Tongue (tissue), 2 donors: ENCODE results near the gene GNA12. TPM values are rescaled to one million over a fixed set of nuclear protein-coding genes. Genes with fewer than 3 reads are reported as not detected.

ENCODE experiments used
- DNase-seq: peaks from one replicate; pipeline ENCODE4 v3.0.0-alpha.2; 2015
- total RNA-seq: library from RNA; depleted of rRNA; stranded (reverse); fragments of >200 nt; gene quantifications from one replicate; pipeline ENCODE4 v1.2.3, GENCODE V29; 2014

GNA12 gene
- total RNA-seq, 1 donor from 2014 or later, result 20.3 TPM

GRCh38 chr7:2802504-2803341 is 41.4 kb downstream of the GNA12 start:
- DNase-seq, result peak; percentile 73

GRCh38 chr7:2802101-2802500 is 42.0 kb downstream of the GNA12 start:
- no peak for DNase-seq

GRCh38 chr7:2800931-2801688 is 43.0 kb downstream of the GNA12 start:
- DNase-seq, result peak; percentile 59

- no peak for DNase-seq
Observed at GRCh38 chr7:2800220-2800930, 43.7 kb downstream of the GNA12 start.

- DNase-seq, result no peak
Observed at GRCh38 chr7:2799253-2799652, 44.9 kb downstream of the GNA12 start.

GRCh38 chr7:2798669-2799068 is 45.4 kb downstream of the GNA12 start:
- DNase-seq, result no peak

GRCh38 chr7:2796358-2797352 is 47.5 kb downstream of the GNA12 start:
- DNase-seq, result no peak

GRCh38 chr7:2795906-2796305 is 48.2 kb downstream of the GNA12 start:
- no peak for DNase-seq

GRCh38 chr7:2794836-2795636 is 49.1 kb downstream of the GNA12 start:
- no peak for DNase-seq

GRCh38 chr7:2792856-2793487 is 51.1 kb downstream of the GNA12 start:
- no peak for DNase-seq

GRCh38 chr7:2792235-2792634 is 51.9 kb downstream of the GNA12 start:
- DNase-seq, result no peak

GRCh38 chr7:2791390-2791789 is 52.7 kb downstream of the GNA12 start:
- DNase-seq, result no peak

GRCh38 chr7:2787251-2787951 is 56.7 kb downstream of the GNA12 start:
- no peak for DNase-seq

- no peak for DNase-seq
Observed at GRCh38 chr7:2786607-2787116, 57.4 kb downstream of the GNA12 start.

- DNase-seq, result no peak
Observed at GRCh38 chr7:2785071-2785500, 59.0 kb downstream of the GNA12 start.

GRCh38 chr7:2782565-2782964 is 61.5 kb downstream of the GNA12 start:
- no peak for DNase-seq

GRCh38 chr7:2782121-2782520 is 62.0 kb downstream of the GNA12 start:
- DNase-seq, result no peak

- DNase-seq, result no peak
Observed at GRCh38 chr7:2781636-2782035, 62.5 kb downstream of the GNA12 start.

- no peak for DNase-seq
Observed at GRCh38 chr7:2779051-2779450, 65.1 kb downstream of the GNA12 start.
